AG10803 (cell line): ENCODE measurements around the gene ALK.

Experiments used
- DNase-seq: peaks from one replicate; pipeline ENCODE4 v3.0.0; 2010; ENCODE audit warnings: low read depth
- H3K4me3 ChIP-seq: 2 replicates; pipeline ENCODE4 v1.5.1; 2011; ENCODE audit warnings: mild to moderate bottlenecking, low read length, control low read depth
- CTCF ChIP-seq: conservative IDR thresholded peaks from 2 replicates; pipeline ENCODE4 v1.5.1; 2011; ENCODE audit warnings: mild to moderate bottlenecking, low read length, control low read depth, inconsistent platforms

Gene ALK

GRCh38 chr2:29766191-29766590 lies 155.2 kb downstream of the ALK start:
- no peak overlapping the region for H3K4me3 ChIP-seq
- TF ChIP-seq CTCF = no peak
- DNase-seq = peak; percentile 22

- no peak overlapping the region for H3K4me3 ChIP-seq
- TF ChIP-seq CTCF = no peak
- DNase-seq = peak; percentile 43
These were observed 155.7 kb downstream of the ALK start for GRCh38 chr2:29765721-29766120.

GRCh38 chr2:29763371-29763770 lies 158.0 kb downstream of the ALK start:
- no peak for TF ChIP-seq CTCF
- DNase-seq = no peak
- no peak overlapping the region for H3K4me3 ChIP-seq

- TF ChIP-seq CTCF = no peak
- H3K4me3 ChIP-seq = no peak overlapping the region
- no peak for DNase-seq
These were observed 159.1 kb downstream of the ALK start for GRCh38 chr2:29762239-29762638.

GRCh38 chr2:29761278-29761677 lies 160.1 kb downstream of the ALK start:
- no peak overlapping the region for H3K4me3 ChIP-seq
- no peak for TF ChIP-seq CTCF
- no peak for DNase-seq

- TF ChIP-seq CTCF = no peak
- DNase-seq = no peak
These were observed 161.4 kb downstream of the ALK start for GRCh38 chr2:29760008-29760407.

GRCh38 chr2:29759360-29759759 lies 162.0 kb downstream of the ALK start:
- H3K4me3 ChIP-seq = no peak overlapping the region
- DNase-seq = peak; percentile 3
- TF ChIP-seq CTCF = no peak

More at GRCh38 chr2:29760008-29760407, 161.4 kb downstream of the ALK start:
- H3K4me3 ChIP-seq = no peak overlapping the region
